Choroid plexus epithelial cell (primary cell): ENCODE data around the gene SEMA3D.

ENCODE experiments used
- DNase-seq: peaks from one replicate; pipeline ENCODE4 v3.0.0-alpha.2; 2010; ENCODE audit warnings: low read depth
- H3K4me3 ChIP-seq: 2 replicates; pipeline ENCODE4 v1.5.1; 2011; ENCODE audit warnings: low read depth, mild to moderate bottlenecking, control low read depth, low read length, moderate library complexity
- TF ChIP-seq, protein P1 (sequence below): conservative IDR thresholded peaks from 2 replicates; pipeline ENCODE4 v1.5.1; 2011; ENCODE audit warnings: low read depth, mild to moderate bottlenecking, control low read depth, inconsistent platforms, low read length, moderate library complexity

SEMA3D gene

DNA sequence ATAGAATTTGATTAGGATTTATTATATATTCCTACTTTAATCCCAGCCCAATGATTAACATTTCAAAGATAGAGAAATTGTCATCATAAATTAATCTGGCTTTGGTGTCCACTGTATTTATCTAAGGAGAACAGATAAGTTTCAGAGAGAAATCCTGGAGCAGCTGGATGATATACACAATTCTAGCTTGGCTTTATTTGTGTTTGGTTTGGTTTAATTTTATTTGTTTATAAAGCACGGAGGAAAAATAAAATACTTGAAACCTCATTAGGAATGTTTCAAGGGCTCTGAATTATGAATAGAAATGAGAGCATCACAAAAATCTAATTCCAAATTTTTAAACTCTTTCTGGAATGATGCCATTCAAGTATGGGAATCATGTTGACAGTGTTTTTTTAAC lies 42.1 kb downstream of the SEMA3D start:
- no peak for DNase-seq
- TF ChIP-seq, protein P1, sequence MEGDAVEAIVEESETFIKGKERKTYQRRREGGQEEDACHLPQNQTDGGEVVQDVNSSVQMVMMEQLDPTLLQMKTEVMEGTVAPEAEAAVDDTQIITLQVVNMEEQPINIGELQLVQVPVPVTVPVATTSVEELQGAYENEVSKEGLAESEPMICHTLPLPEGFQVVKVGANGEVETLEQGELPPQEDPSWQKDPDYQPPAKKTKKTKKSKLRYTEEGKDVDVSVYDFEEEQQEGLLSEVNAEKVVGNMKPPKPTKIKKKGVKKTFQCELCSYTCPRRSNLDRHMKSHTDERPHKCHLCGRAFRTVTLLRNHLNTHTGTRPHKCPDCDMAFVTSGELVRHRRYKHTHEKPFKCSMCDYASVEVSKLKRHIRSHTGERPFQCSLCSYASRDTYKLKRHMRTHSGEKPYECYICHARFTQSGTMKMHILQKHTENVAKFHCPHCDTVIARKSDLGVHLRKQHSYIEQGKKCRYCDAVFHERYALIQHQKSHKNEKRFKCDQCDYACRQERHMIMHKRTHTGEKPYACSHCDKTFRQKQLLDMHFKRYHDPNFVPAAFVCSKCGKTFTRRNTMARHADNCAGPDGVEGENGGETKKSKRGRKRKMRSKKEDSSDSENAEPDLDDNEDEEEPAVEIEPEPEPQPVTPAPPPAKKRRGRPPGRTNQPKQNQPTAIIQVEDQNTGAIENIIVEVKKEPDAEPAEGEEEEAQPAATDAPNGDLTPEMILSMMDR: no peak
- no peak overlapping the region for H3K4me3 ChIP-seq

DNA sequence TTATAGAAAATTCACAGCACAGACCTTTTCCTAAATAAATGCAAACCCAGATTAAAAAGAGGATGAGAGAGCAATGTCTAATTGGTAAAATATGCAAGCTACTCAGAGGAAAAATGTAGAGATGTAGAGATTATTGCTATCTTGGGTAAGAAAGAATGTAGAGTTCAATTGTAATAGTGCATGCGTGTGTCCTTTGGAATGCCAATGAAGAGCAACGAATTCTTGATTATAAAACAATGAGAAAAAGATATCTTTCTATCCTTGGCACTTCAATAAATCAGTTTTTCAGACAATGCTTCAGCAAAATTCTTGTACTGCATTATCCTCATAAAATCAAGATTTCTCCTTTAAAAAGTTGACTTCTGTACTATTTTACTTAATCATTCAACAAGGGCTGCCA lies 50.9 kb downstream of the SEMA3D start:
- TF ChIP-seq, protein P1: no peak
- H3K4me3 ChIP-seq: no peak overlapping the region
- DNase-seq: peak; percentile 75

DNA sequence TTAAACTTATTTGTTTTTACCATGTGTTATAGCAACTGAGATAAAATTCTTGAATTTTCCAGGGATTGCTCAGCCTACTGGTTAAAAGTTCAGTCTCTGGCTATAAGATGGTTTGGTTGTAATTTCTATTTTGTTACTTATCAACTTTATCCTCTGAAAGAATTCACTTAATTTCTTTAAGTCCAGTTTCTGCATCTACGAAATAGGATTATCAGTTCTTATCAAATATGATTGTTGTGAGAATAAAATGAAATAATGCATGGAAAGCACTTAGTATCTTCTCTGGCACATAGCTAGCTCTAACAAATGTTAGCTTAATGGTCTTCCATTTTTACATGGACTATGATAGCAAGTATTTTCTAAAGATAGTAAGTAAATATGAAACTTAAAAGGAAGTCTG lies 53.3 kb downstream of the SEMA3D start:
- no peak for DNase-seq
- TF ChIP-seq, protein P1: no peak

DNA sequence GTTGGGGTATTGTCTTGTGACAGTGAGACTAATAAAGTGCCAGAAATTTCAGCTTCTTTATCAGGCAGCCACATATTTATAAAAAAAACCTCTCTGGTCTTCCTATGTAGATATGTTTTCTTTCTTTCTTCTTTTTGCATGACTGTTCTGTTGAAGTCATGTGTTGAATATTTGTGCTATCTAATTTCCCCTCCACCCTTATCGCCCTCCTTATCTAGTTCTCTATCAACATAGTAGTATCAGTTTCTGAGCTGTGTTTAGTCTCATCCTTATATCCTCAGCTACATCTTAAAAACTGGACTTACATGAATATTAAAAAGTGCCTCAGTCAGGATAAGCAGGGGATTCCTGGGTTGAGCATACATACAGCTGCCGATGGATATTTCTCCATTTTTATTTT lies 53.9 kb downstream of the SEMA3D start:
- TF ChIP-seq, protein P1: no peak
- no peak overlapping the region for H3K4me3 ChIP-seq
- DNase-seq: no peak

More for the DNA sequence above, 53.3 kb downstream of the SEMA3D start:
- H3K4me3 ChIP-seq: no peak overlapping the region

DNA sequence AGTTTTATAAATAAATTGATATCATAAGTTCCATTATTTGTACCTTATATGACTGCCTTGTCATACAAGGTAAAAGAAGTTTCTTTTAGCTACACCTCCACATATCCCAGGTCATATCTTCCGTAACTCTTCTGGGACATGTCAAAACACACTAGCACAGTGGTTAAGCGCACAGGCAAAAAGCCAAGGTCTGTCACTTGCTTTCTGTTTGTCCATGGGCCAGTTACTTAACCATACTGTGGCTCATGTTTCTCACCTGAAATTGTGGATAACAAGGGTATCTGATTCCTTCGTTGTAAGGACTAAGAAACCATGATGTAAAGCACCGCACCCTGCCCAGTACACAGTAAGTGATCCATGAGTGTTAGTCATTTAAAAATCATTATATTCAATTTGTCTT lies 56.2 kb downstream of the SEMA3D start:
- DNase-seq: no peak
- TF ChIP-seq, protein P1: no peak
- H3K4me3 ChIP-seq: no peak overlapping the region

DNA sequence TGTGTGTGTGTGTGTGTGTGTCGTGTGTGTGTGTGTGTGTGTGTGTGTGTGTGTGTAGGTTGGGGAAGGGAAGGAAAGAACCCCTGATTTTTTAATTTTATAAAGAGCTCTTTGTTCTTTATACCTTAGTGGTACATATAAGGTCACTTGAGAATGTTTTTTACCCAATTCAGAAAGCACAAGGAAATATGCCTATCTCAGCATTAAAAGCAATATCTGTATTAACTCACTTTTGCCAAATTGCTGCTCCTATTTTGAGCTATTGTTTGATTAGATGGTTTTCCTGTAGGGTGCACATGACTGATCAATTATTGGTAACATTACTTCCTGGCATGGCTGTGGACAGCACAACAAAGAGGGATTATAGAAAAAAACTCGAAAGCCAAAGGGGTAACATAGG lies 60.5 kb downstream of the SEMA3D start:
- DNase-seq: no peak
- no peak overlapping the region for H3K4me3 ChIP-seq
- TF ChIP-seq, protein P1: no peak

DNA sequence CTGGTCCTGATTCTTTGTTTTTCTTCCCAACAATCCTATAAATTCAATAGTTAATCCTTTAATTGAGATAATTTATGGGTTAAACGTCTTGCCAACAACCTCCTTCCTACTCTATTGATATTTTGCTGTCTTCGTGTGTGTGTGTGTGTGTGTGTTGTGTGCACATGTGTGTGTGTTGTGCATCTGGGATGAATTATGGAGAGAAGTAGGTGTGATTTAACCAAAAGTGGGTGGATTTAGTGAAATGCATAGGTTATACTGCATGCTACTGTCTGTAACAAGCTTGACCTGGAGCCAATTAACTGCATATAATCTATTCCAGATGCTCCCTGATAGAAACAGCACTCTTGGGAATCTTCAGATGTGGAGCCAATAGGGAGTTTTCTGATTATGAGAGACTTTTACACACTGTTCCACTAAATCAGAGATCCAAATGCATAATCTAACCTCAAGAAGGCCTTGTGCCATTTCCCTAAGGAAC lies 61.2 kb downstream of the SEMA3D start:
- H3K4me3 ChIP-seq: no peak overlapping the region
- DNase-seq: no peak
- TF ChIP-seq, protein P1: no peak
